ENCODE data around the gene DNMBP. TPM values are rescaled to one million over a fixed set of nuclear protein-coding genes. Genes with fewer than 3 reads are reported as not detected.

The DNMBP gene
- total RNA-seq, 6 donors from 2014 or later: 10.1 to 18.9 (median 12.6) TPM

- no peak for ATAC-seq (ENCODE audit: low FRiP score in 2 of 2)
- TF ChIP-seq CTCF (IDR thresholded peaks at IDR 0.05): no peak
- no peak for TF ChIP-seq POLR2AphosphoS5 (IDR thresholded peaks at IDR 0.05)
- no peak for TF ChIP-seq EP300 (IDR thresholded peaks at IDR 0.05)
- TF ChIP-seq POLR2A (IDR thresholded peaks at IDR 0.05): no peak
- no peaks in the 10 kb centered on the region for H3K36me3 ChIP-seq
- DNase-seq: no peak
- no peak overlapping the region for H3K4me3 ChIP-seq
- H3K27ac ChIP-seq: no peak overlapping the region
- no peaks in the 10 kb centered on the region for H3K27me3 ChIP-seq
- no peaks in the 10 kb centered on the region for H3K9me3 ChIP-seq
- 71 to 79% methylated on average over 3 of the region's 3 CpGs for WGBS, 2 donors
- peaks cover 26 to 50% (median 42%) of the 10 kb centered on the region in 4 donors for H3K4me1 ChIP-seq
Measured at GRCh38 chr10:99924451-99925255, 85.1 kb downstream of the DNMBP start.

- Histone ChIP-seq H3K4me3 (no peak overlapping the region), H3K9me3 (no peaks in the 10 kb centered on the region), H3K27me3 (no peaks in the 10 kb centered on the region), H3K27ac (no peak overlapping the region), H3K36me3 (no peaks in the 10 kb centered on the region), H3K4me1 (peaks cover 11 to 40% (median 31%) of the 10 kb centered on the region in 4 donors)
- no peak for DNase-seq
- ATAC-seq (ENCODE audit: low FRiP score in 2 of 2): no peak
- TF ChIP-seq POLR2AphosphoS5 (IDR thresholded peaks at IDR 0.05): no peak
- TF ChIP-seq CTCF (IDR thresholded peaks at IDR 0.05): no peak
- no peak for TF ChIP-seq EP300 (IDR thresholded peaks at IDR 0.05)
- TF ChIP-seq POLR2A (IDR thresholded peaks at IDR 0.05): no peak
- 19 to 47% methylated on average over 2 of the region's 2 CpGs for WGBS, 2 donors
Measured at GRCh38 chr10:99921948-99922347, 87.8 kb downstream of the DNMBP start.

GRCh38 chr10:99920901-99921300, 88.8 kb downstream of the DNMBP start:
- Histone ChIP-seq H3K4me3 (no peak overlapping the region), H3K4me1 (peaks cover 3 to 29% (median 21%) of the 10 kb centered on the region in 4 donors), H3K36me3 (no peaks in the 10 kb centered on the region), H3K9me3 (no peaks in the 10 kb centered on the region), H3K27me3 (no peaks in the 10 kb centered on the region), H3K27ac (no peak overlapping the region)
- WGBS, 2 donors: 86% methylated on average over 4 of the region's 4 CpGs
- TF ChIP-seq EP300 (IDR thresholded peaks at IDR 0.05) (no peak), POLR2A (IDR thresholded peaks at IDR 0.05) (no peak), POLR2AphosphoS5 (IDR thresholded peaks at IDR 0.05) (no peak), CTCF (IDR thresholded peaks at IDR 0.05) (no peak)
- DNase-seq: no peak
- ATAC-seq (ENCODE audit: low FRiP score in 2 of 2): no peak

- no peak for TF ChIP-seq EP300 (IDR thresholded peaks at IDR 0.05)
- TF ChIP-seq POLR2A (IDR thresholded peaks at IDR 0.05): no peak
- no peak for TF ChIP-seq POLR2AphosphoS5 (IDR thresholded peaks at IDR 0.05)
- TF ChIP-seq CTCF (IDR thresholded peaks at IDR 0.05): no peak
- 90 to 95% methylated on average over 5 of the region's 5 CpGs for WGBS, 2 donors
- no peaks in the 10 kb centered on the region for H3K36me3 ChIP-seq
Measured at GRCh38 chr10:99920486-99920885, 89.3 kb downstream of the DNMBP start.

More at GRCh38 chr10:99920486-99920885, 89.3 kb downstream of the DNMBP start:
- Histone ChIP-seq H3K27ac (no peak overlapping the region), H3K4me3 (no peak overlapping the region), H3K4me1 (peaks cover 3 to 26% (median 18%) of the 10 kb centered on the region in 4 donors), H3K9me3 (no peaks in the 10 kb centered on the region), H3K27me3 (no peaks in the 10 kb centered on the region)
- ATAC-seq (ENCODE audit: low FRiP score in 2 of 2) (no peak), DNase-seq (no peak)
